ENCODE measurements around the gene ENAH.

The ENAH gene

DNA sequence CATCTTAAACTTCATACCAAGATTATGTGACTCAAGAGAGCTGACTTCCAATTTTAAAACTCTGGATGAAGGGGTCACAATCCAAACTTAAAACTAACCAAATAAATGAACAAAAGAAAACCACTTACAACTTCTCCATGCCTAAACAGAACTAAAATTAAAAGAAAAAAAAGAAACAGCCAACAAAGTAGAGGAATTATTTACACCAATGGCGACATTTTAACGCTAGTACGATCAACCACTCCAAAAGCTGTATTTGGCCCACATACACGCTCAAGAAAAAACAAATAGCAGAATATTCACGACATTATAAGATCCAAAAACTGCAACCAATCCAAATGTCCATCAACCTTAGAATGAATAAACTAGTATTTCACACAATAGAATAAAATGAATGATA, 42.4 kb downstream of the ENAH start:
- in situ Hi-C loops (cut with MboI; ENCODE audit: low sequenced_read_pairs) = no loop called here

GRCh38 chr1:225608014-225608796, 44.7 kb downstream of the ENAH start:
- in situ Hi-C loops (cut with MboI; ENCODE audit: low sequenced_read_pairs) = no loop called here

GRCh38 chr1:225607355-225607754, 45.6 kb downstream of the ENAH start:
- in situ Hi-C loops (cut with MboI; ENCODE audit: low sequenced_read_pairs) = no loop called here

DNA sequence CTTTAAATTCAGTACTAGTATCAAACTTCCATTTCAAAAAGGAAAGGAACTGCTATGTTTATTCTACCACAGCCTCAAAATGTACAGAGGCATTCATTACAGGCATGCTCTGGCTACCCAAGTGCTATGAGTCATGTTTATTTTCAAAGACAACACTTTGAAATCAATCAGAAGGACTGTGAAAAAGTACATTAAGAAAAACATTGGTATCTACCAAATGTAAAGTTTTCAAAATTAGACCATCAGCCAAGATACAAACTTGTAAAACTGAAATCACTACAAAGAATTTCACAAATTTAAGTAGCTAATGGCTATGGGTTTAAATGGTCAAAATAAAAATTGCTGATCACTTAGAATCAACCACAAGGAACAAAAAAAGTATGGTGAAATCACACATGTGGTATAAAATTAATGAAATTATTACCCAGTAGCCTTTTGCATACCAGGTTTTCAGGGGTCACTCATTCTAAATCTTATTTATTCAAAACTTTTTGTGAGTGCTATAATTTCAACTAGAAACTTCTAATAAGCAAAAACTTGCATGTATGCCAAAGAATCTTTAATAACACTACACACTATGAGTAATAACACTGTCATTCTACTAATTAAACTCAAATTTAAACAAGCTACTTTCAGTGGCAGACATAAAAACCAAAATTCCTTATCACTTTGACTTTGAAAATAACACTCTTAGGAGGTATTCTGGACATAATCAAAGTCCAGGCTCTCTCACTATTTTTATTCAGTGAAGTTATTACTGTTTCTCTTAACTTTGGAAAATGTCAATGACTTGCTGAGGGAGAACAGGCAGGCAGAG, 49.2 kb downstream of the ENAH start:
- in situ Hi-C loops (cut with MboI; ENCODE audit: low sequenced_read_pairs) = no loop called here

DNA sequence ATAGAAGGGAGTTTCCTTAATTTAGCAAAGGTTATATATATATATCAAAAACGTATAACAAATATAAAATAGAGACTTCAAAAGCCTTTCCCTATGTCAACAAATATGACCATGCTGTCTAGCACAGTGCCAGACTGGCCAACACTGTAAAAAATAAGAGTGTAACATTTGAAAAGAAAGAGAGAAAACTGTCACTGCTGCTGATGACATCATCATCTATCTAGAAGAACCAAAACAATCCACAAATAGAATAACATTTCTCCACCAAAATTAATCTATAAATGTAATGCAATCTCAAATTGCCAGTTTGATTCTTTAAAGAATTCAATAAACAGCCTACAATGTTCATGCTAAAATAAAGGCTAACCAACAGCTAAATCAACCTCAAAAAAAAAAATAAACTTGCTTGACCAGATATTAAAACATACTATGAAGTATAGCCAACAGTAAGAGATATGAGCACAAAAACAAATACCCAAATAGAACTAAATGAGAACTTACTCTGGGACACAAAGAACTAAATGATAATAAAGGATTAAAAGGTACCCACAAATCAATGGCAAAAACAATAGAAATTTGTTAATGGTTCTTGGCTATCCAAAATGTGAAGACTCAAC, 50.2 kb downstream of the ENAH start:
- in situ Hi-C loops (cut with MboI; ENCODE audit: low sequenced_read_pairs) = no loop called here

DNA sequence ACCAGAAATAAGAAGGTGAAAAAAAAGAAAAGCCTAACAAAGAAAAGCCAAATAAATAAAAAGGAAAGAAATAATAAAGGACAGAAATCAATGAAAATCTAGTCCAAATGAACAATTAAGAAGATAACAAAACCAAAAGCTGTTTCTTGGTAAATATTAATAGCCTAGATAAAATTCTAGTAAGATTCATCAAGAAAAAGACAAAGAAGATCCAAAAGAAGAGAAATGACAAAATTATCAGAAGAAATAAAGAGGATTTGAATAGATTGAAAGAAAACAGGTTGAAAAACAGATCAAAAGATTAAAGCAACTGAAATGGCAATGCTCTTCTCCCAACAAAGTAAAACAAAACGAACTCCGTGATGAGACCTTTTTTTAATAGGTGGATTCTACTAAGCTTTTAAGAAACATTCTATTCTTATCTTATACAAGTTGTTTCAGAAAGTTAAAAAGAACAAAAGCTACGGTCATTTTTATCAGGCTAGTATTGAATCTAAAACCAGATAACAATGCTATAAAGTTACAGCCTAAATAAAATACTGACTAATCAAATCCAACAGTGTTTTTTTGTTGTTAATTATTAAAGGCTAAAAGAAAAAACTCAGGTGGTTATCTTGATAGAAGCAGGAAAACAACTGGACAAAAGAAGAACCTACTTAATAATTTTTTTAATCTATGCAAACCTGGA, 50.9 kb downstream of the ENAH start:
- in situ Hi-C loops (cut with MboI; ENCODE audit: low sequenced_read_pairs) = no loop called here

DNA sequence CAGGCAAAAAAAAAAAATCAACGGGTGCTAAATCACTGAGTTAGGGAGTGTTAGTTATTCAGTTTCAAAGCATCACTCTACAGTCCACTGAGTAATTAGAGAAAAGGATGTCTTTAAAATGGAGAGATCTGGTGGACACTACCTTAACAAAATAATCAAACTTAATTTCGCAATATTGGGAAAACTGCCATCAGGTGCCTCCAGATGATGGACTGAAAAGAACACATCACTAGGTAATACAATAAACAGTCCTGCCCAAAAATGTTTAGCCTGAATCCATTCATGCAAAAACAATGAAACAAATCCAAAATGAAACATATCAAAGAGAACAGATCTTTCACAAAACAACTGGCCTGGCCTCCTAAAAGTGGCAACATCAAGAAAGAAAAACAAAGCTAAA, 54.1 kb downstream of the ENAH start:
- in situ Hi-C loops (cut with MboI; ENCODE audit: low sequenced_read_pairs) = no loop called here

DNA sequence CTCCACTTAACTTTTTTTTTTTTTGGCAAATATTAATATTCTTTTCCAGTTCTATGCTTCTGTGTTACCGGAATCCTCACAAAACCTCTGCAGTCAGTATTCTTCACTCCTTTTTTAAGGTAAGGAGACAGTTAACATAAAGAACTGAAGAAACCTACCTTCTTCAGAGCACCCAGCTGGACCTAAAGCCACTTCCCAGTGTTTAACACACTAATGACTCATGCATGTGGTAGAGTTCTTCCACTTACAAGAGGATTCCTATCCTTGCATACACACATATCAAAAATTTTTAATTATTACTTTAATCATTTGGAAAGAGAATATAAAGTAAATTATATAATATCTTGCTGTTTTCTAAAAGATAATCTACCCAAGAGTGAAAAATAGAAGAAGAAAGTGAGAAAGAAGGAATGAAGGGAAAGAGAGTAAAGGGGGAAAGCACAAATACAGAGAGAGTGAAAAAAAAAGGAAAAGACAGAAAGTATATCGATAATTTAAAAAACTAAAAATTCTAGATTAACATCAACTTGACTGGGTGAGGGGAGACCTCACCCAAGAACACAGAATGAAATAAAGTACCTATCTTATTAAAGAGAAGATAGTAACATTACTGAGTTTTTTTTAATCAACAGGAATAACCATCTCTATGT, 54.9 kb downstream of the ENAH start:
- in situ Hi-C loops (cut with MboI; ENCODE audit: low sequenced_read_pairs) = no loop called here

DNA sequence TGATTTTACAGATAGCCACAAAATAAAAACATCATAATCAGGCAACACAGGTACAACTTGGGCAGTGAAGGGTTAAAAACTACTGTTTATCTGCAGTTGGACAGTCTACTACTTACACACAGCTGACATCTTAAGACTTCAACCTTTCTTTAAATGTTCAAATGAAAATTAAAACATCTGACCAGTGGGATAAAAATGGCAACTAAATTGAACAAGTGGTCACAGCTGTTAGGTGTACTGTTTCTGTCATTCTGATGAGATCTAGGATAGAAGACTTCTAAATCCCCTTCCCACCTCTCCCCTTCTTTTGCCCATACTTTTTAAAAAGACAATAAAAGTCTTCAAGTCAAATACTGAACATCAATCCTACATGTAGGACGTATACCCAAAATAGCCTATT, 56.2 kb downstream of the ENAH start:
- in situ Hi-C loops (cut with MboI; ENCODE audit: low sequenced_read_pairs) = no loop called here

DNA sequence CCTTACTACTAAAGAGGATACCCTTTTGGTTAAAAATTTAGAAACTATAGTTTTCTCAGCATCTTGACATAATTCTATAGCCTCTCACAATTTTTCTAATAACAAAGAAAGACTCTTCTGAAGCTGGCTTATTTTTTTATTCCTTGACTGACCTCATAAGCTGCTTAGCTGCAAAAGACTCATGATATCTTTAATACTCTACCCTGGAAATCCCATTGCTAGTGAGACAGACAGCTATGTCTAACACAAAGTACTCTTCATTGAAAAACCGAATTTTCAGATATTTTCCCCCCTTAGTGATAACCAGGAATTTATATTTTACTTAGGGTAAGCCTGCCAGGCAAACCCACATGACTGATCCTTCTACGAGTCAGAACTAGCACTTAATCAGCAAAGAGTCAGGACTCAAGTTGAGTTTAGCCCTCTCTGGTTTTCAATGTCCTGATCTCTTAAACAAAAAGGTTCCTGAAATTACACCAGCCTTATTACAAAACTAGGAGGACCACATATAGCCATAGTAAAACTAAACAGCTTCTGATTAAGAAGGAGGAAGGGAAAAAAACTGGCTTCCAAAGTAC, 56.9 kb downstream of the ENAH start:
- in situ Hi-C loops (cut with MboI; ENCODE audit: low sequenced_read_pairs) = no loop called here

DNA sequence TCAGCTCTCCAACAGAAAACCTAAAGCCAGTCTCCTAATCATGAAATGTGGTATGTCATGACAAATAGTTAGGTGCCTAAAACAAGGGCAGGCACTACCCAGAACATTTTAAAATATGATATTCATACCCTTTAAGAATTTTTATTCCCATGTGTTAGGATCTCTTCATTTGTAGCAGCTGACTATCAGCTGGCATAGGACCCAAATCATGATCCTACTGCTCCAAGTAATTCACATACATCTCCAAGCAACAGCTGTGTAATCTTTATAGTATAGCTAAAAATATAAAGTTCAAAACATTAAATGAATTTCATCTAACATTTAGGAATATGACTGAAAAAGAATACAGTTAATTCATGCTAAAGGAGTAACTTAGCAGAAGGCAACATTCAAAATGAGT, 57.5 kb downstream of the ENAH start:
- in situ Hi-C loops (cut with MboI; ENCODE audit: low sequenced_read_pairs) = no loop called here

DNA sequence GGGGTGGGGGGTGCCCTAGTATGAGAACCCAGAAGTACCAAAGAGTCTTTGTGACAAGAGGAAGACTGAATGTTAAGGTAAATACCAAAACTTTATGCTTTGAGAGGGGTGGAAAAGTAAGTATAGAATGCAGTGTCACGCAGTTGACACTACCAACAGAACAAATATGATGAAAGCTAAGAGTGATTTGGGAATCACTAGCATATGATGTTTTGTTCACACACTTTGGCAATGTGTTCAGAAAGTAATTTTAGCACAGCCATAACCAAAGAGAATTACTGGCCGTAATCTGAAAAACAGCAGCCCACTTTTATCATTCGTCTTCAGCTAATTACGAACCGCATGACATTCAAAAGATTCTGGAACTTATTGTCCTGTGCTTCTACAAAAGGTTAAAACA, 59.5 kb downstream of the ENAH start:
- in situ Hi-C loops (cut with MboI; ENCODE audit: low sequenced_read_pairs) = no loop called here

- in situ Hi-C loops (cut with MboI; ENCODE audit: low sequenced_read_pairs) = no loop called here
Observed at GRCh38 chr1:225592362-225593025, 60.4 kb downstream of the ENAH start.

- in situ Hi-C loops (cut with MboI; ENCODE audit: low sequenced_read_pairs) = no loop called here
Observed at GRCh38 chr1:225587310-225587709, 65.6 kb downstream of the ENAH start.

DNA sequence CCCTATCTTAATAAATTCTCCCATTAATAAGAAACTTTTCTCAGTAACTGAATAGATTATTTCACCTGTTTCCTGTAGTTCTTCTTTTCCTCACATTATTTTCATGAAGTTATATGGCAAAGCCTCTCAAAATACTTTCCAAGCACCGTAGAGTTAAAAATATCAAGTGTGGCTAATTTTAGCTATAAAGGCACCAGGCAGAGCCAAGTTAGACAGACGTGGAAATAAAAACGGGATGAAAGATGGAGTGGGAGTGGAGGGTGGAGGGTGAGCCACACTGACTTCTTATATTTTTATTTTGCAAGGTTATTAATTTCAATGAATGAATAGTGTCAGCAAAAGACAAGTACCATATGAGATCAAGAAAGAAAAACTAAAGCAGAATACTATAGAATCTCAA, 71.7 kb downstream of the ENAH start:
- in situ Hi-C loops (cut with MboI; ENCODE audit: low sequenced_read_pairs) = no loop called here

- in situ Hi-C loops (cut with MboI; ENCODE audit: low sequenced_read_pairs) = no loop called here
Observed at GRCh38 chr1:225580238-225581099, 72.5 kb downstream of the ENAH start.

- in situ Hi-C loops (cut with MboI; ENCODE audit: low sequenced_read_pairs) = no loop called here
Observed at GRCh38 chr1:225578251-225578977, 74.5 kb downstream of the ENAH start.

- in situ Hi-C loops (cut with MboI; ENCODE audit: low sequenced_read_pairs) = no loop called here
Observed at GRCh38 chr1:225577241-225577640, 75.7 kb downstream of the ENAH start.

Measured in HL-60/S4 (cell line).